ENCODE results near the gene SRPX2.

GRCh38 chrX:100599456-100599855 lies 44.5 kb upstream of the SRPX2 start:
- TF ChIP-seq CTCF (IDR thresholded peaks at IDR 0.05; ENCODE audit: low read depth, low read length, poor library complexity, severe bottlenecking) (no peak), EZH2phosphoT487 (IDR thresholded peaks at IDR 0.05; ENCODE audit: borderline replicate concordance, low read length) (no peak)

Measured in DOHH2 (cell line).